CD14-positive monocyte (primary cell): Measurements from ENCODE around the gene KHDC1L. TPM values are rescaled to one million over a fixed set of nuclear protein-coding genes. Genes with fewer than 3 reads are reported as not detected.

Experiments used
- DNase-seq, 3 donors: peaks; one replicate each; pipeline ENCODE4 v3.0.0-alpha.2; 2011 to 2022
- H2AFZ ChIP-seq: 2 replicates; pipeline ENCODE4 v1.6.0; 2012; ENCODE audit warnings: mild to moderate bottlenecking, low read depth, low read length, inconsistent platforms; ENCODE audit not compliant: insufficient read depth, poor library complexity, severe bottlenecking
- H3K27ac ChIP-seq, 2 donors: 1 replicate in 1 of 2; 2 replicates in 1 of 2; pipeline ENCODE4 v1.5.1; 2012 to 2013; ENCODE audit warnings: low read length in 2 of 2, control low read depth in 1 of 2, inconsistent platforms in 1 of 2, low read depth in 1 of 2, mild to moderate bottlenecking in 1 of 2
- H3K27me3 ChIP-seq, 2 donors: one replicate each; pipeline versions ENCODE4 v1.6.0 to v1.6.1; 2011 to 2013; ENCODE audit warnings: low read length in 2 of 2; ENCODE audit not compliant: control insufficient read depth in 2 of 2, insufficient read depth in 2 of 2
- H3K36me3 ChIP-seq, 2 donors: replicated peaks in 1 of 2; 1 replicate in 1 of 2; 2 replicates in 1 of 2; pipeline versions ENCODE4 v1.5.1 to v1.6.1; 2012 to 2013; ENCODE audit warnings: low read length in 2 of 2, control low read depth in 1 of 2, inconsistent platforms in 1 of 2, mild to moderate bottlenecking in 1 of 2; ENCODE audit not compliant: insufficient read depth in 2 of 2, control insufficient read depth in 1 of 2
- H3K4me1 ChIP-seq, 2 donors: 1 replicate in 1 of 2; 2 replicates in 1 of 2; pipeline versions ENCODE4 v1.5.1 to v1.6.1; 2012 to 2013; ENCODE audit warnings: low read length in 2 of 2, control low read depth in 1 of 2, inconsistent platforms in 1 of 2, mild to moderate bottlenecking in 1 of 2, moderate library complexity in 1 of 2; ENCODE audit not compliant: insufficient read depth in 2 of 2, control insufficient read depth in 1 of 2
- H3K4me2 ChIP-seq: replicated peaks from 2 replicates; pipeline ENCODE3; 2012; ENCODE audit warnings: low read length, moderate library complexity, mild to moderate bottlenecking; ENCODE audit not compliant: poor library complexity, severe bottlenecking; ENCODE audit errors: extremely low read depth
- H3K4me3 ChIP-seq, 3 experiments: fragments of 200-600 bp in 1 of 3; sonication (generic) in 1 of 3; replicated peaks in 1 of 3; 1 replicate in 2 of 3; 2 replicates in 1 of 3; pipeline ENCODE4 v1.5.1; 2011 to 2013; ENCODE audit warnings: low read length in 3 of 3, mild to moderate bottlenecking in 3 of 3, control low read depth in 2 of 3, low read depth in 2 of 3, inconsistent platforms in 1 of 3, moderate library complexity in 1 of 3
- H3K79me2 ChIP-seq: 2 replicates; pipeline ENCODE4 v1.6.0; 2012; ENCODE audit warnings: mild to moderate bottlenecking, control low read depth, inconsistent platforms, low read length, moderate library complexity; ENCODE audit not compliant: insufficient read depth
- H3K9ac ChIP-seq: 2 replicates; pipeline ENCODE4 v1.6.0; 2017; ENCODE audit warnings: low read length, mild to moderate bottlenecking; ENCODE audit not compliant: insufficient read depth, poor library complexity, severe bottlenecking
- H3K9me3 ChIP-seq, 2 donors: replicated peaks in 1 of 2; 1 replicate in 1 of 2; 2 replicates in 1 of 2; pipeline versions ENCODE4 v1.5.1 to v1.6.1; 2012 to 2013; ENCODE audit warnings: low read length in 2 of 2, control low read depth in 1 of 2; ENCODE audit not compliant: control insufficient read depth in 1 of 2, insufficient read depth in 1 of 2
- H4K20me1 ChIP-seq: 2 replicates; pipeline ENCODE4 v1.6.0; 2012; ENCODE audit warnings: mild to moderate bottlenecking, low read length, control low read depth, moderate library complexity; ENCODE audit not compliant: insufficient read depth
- H3K27ac Mint-ChIP-seq, 7 donors: one replicate each; pipeline ENCODE4 v1.8.0; 2020; ENCODE audit warnings: mild to moderate bottlenecking in 7 of 7, mixed read lengths in 7 of 7, moderate library complexity in 6 of 7, inconsistent platforms in 2 of 7
- H3K27me3 Mint-ChIP-seq, 3 donors: one replicate each; pipeline ENCODE4 v1.8.0; 2021 to 2022; ENCODE audit warnings: low read depth in 3 of 3, mild to moderate bottlenecking in 3 of 3, mixed read lengths in 3 of 3, moderate library complexity in 3 of 3, inconsistent platforms in 1 of 3
- H3K36me3 Mint-ChIP-seq, 2 donors: one replicate each; pipeline ENCODE4 v1.8.0; 2020; ENCODE audit warnings: mixed read lengths in 2 of 2, inconsistent platforms in 1 of 2, mild to moderate bottlenecking in 1 of 2
- H3K4me1 Mint-ChIP-seq: one replicate; pipeline ENCODE4 v1.8.0; 2020; ENCODE audit warnings: mild to moderate bottlenecking, mixed read lengths
- H3K4me3 Mint-ChIP-seq, 2 donors: one replicate each; pipeline ENCODE4 v1.8.0; 2020; ENCODE audit warnings: mild to moderate bottlenecking in 2 of 2, mixed read lengths in 2 of 2, moderate library complexity in 1 of 2
- H3K9me3 Mint-ChIP-seq, 7 donors: one replicate each; pipeline ENCODE4 v1.8.0; 2020 to 2022; ENCODE audit warnings: mixed read lengths in 7 of 7, mild to moderate bottlenecking in 6 of 7, moderate library complexity in 6 of 7, inconsistent platforms in 2 of 7
- CTCF ChIP-seq: fragments of 200-600 bp; IDR thresholded peaks from one replicate; pipeline ENCODE4 v1.8.0; 2022; ENCODE audit warnings: antibody characterized with exemption, mild to moderate bottlenecking
- WGBS: methylation state at CpG from one replicate; pipeline ENCODE4 v1.1.5; 2013; ENCODE audit warnings: missing lambda C conversion rate; ENCODE audit not compliant: insufficient coverage; 5-methylcytosine and 5-hydroxymethylcytosine counted together
- intact Hi-C, 2 donors: fragments of 100-400 bp; cut with micrococcal nuclease; formaldehyde crosslinking; loops; one replicate each; pipeline versions ENCODE4 v1.15.0 to v1.15.1; 2023
- polyA plus RNA-seq, 3 donors: library from polyadenylated mRNA; depleted of rRNA in 1 of 3; unstranded in 2 of 3; stranded (reverse) in 1 of 3; fragments of 300-500 nt in 2 of 3; fragments of >200 nt in 1 of 3; fragmentation: Illumina TruSeq in 2 of 3; gene quantifications; 1 replicate in 2 of 3; 2 replicates in 1 of 3; pipeline ENCODE4 v1.2.3, GENCODE V29; 2012 to 2021

The KHDC1L gene
- polyA plus RNA-seq, 3 donors, result not detected

GRCh38 chr6:73200735-73201134 lies 24.6 kb downstream of the KHDC1L start:
- intact Hi-C loops, result no loop called here
- Mint-ChIP-seq H3K27ac (peak overlapping the region in 2 of 7 donors; percentile 3 to 65), H3K9me3 (peaks cover 0 to 2% (median 1%) of the 10 kb centered on the region in 7 donors), H3K4me1 (no peaks in the 10 kb centered on the region), H3K36me3 (peaks cover 0 to 2% of the 10 kb centered on the region in 2 donors), H3K4me3 (no peak overlapping the region), H3K27me3 (no peaks in the 10 kb centered on the region)
- Histone ChIP-seq H3K9ac (no peak overlapping the region), H3K4me1 (no peaks in the 10 kb centered on the region), H3K36me3 (no peaks in the 10 kb centered on the region), H2AFZ (no peak overlapping the region), H3K9me3 (no peaks in the 10 kb centered on the region), H3K4me2 (no peak overlapping the region), H3K27ac (no peak overlapping the region), H3K27me3 (no peaks in the 10 kb centered on the region), H4K20me1 (no peaks in the 10 kb centered on the region), H3K4me3 (no peak overlapping the region), H3K79me2 (no peaks in the 10 kb centered on the region)
- 73% methylated on average over 4 of the region's 4 CpGs for WGBS
- DNase-seq, result no peak
- no peak for TF ChIP-seq CTCF

- H3K4me1 Mint-ChIP-seq, result no peaks in the 10 kb centered on the region
- 80% methylated on average over 1 of the region's 3 CpGs for WGBS
Observed at GRCh38 chr6:73200247-73200646, 25.0 kb downstream of the KHDC1L start.

More at GRCh38 chr6:73200247-73200646, 25.0 kb downstream of the KHDC1L start:
- Mint-ChIP-seq H3K36me3 (peaks cover 0 to 2% of the 10 kb centered on the region in 2 donors), H3K27me3 (no peaks in the 10 kb centered on the region), H3K9me3 (peaks cover 0 to 2% (median 0%) of the 10 kb centered on the region in 7 donors), H3K27ac (no peak overlapping the region), H3K4me3 (no peak overlapping the region)
- H3K27ac ChIP-seq, result no peak overlapping the region
- H4K20me1 ChIP-seq, result no peaks in the 10 kb centered on the region
- intact Hi-C loops, result no loop called here
- H3K27me3 ChIP-seq, result no peaks in the 10 kb centered on the region
- no peaks in the 10 kb centered on the region for H3K9me3 ChIP-seq
- no peak overlapping the region for H3K4me3 ChIP-seq
- no peak for DNase-seq
- H3K9ac ChIP-seq, result no peak overlapping the region
- H3K4me2 ChIP-seq, result no peak overlapping the region
- TF ChIP-seq CTCF, result no peak
- no peak overlapping the region for H2AFZ ChIP-seq
- H3K4me1 ChIP-seq, result no peaks in the 10 kb centered on the region
- no peaks in the 10 kb centered on the region for H3K79me2 ChIP-seq
- no peaks in the 10 kb centered on the region for H3K36me3 ChIP-seq
